HepG2 (cell line): ENCODE data around the gene C16orf54. TPM values are rescaled to one million over a fixed set of nuclear protein-coding genes. Genes with fewer than 3 reads are reported as not detected.

ENCODE experiments used
- ATAC-seq: fragments of 200-7000 bp; cut with Tn5 transposase; 3 replicates; pipeline ENCODE4 v1.9.1; 2020; ENCODE audit warnings: mild to moderate bottlenecking, moderate library complexity
- BruUV-seq: library from RNA; stranded (reverse); fragments of 400-500 nt; replicated peaks from 2 replicates; lab custom pipeline; 2021; lab: Mats Ljungman, UMichigan
- CTCF ChIA-PET: fragments of 300-600 bp; formaldehyde crosslinking; extraction: SDS; loops from one replicate; lab custom pipeline; 2021; ENCODE audit warnings: low total read pairs, inconsistent platforms, low intra/inter-chr PET ratio; lab: Yijun Ruan, JAX
- POLR2A ChIA-PET: fragments of 350-600 bp; sonication (Branson Sonifier 250); formaldehyde crosslinking; loops from one replicate; lab custom pipeline; 2020; ENCODE audit warnings: antibody characterized with exemption, inconsistent platforms; lab: Yijun Ruan, JAX
- DNase-seq: peaks from one replicate; pipeline ENCODE4 v3.0.0-alpha.2; 2015; ENCODE audit warnings: low spot score
- FAIRE-seq: peaks from 3 replicates; lab custom pipeline; 2011; peaks lifted over from hg19 to GRCh38; lab: Jason Lieb, UNC
- H2AFZ ChIP-seq: one replicate; pipeline ENCODE4 v1.6.1; 2011; ENCODE audit warnings: low read length, inconsistent platforms
- H3K27ac ChIP-seq: fragments of 300-600 bp; 3 replicates; pipeline ENCODE4 v1.8.0; 2011; ENCODE audit warnings: mixed run types, mild to moderate bottlenecking, mixed read lengths, low read length, inconsistent platforms; ENCODE audit not compliant: insufficient read depth; ENCODE audit errors: extremely low read length
- H3K27me3 ChIP-seq, 2 experiments: fragments of 200-600 bp in 1 of 2; 2 replicates in 1 of 2; 3 replicates in 1 of 2; pipeline versions ENCODE4 v1.6.0 to v1.8.0; 2011; ENCODE audit warnings: low read length in 2 of 2, mild to moderate bottlenecking in 2 of 2, moderate library complexity in 2 of 2, inconsistent platforms in 1 of 2; ENCODE audit not compliant: insufficient read depth in 2 of 2, control insufficient read depth in 1 of 2
- H3K36me3 ChIP-seq, 2 experiments: fragments of 200-600 bp in 1 of 2; replicated peaks in 1 of 2; 2 replicates in 1 of 2; 3 replicates in 1 of 2; pipeline versions ENCODE4 v1.5.1 to v1.8.0; 2011; ENCODE audit warnings: low read length in 2 of 2, inconsistent platforms in 1 of 2; ENCODE audit not compliant: insufficient read depth in 2 of 2, control insufficient read depth in 1 of 2
- H3K4me1 ChIP-seq: 2 replicates; pipeline ENCODE4 v1.5.1; 2012; ENCODE audit warnings: low read length, inconsistent platforms; ENCODE audit not compliant: insufficient read depth
- H3K4me2 ChIP-seq: 2 replicates; pipeline ENCODE4 v1.6.0; 2011; ENCODE audit warnings: low read depth, low read length, inconsistent platforms
- H3K4me3 ChIP-seq, 3 experiments: fragments of 200-600 bp in 1 of 3; sonication (generic), shearing (Covaris generic) in 1 of 3; replicated peaks in 1 of 3; 2 replicates each; pipeline ENCODE4 v1.5.1; 2011 to 2016; ENCODE audit warnings: low read length in 3 of 3, inconsistent platforms in 2 of 3, low read depth in 2 of 3, mild to moderate bottlenecking in 2 of 3, control low read depth in 1 of 3, mixed read lengths in 1 of 3; ENCODE audit not compliant: insufficient read depth in 1 of 3
- H3K79me2 ChIP-seq: one replicate; pipeline ENCODE4 v1.6.1; 2011; ENCODE audit warnings: low read length, inconsistent platforms; ENCODE audit not compliant: insufficient read depth
- H3K9ac ChIP-seq: 2 replicates; pipeline ENCODE4 v1.6.0; 2011; ENCODE audit warnings: mild to moderate bottlenecking, low read depth, low read length, inconsistent platforms; ENCODE audit not compliant: insufficient read depth
- H3K9me3 ChIP-seq: 2 replicates; pipeline ENCODE4 v1.5.1; 2012; ENCODE audit warnings: mild to moderate bottlenecking, low read length
- H4K20me1 ChIP-seq: 2 replicates; pipeline ENCODE4 v1.6.0; 2011; ENCODE audit warnings: inconsistent platforms, mild to moderate bottlenecking, low read length, moderate library complexity; ENCODE audit not compliant: insufficient read depth
- CBFB ChIP-seq: sonication (generic); formaldehyde crosslinking; IDR thresholded peaks from 2 replicates; pipeline ENCODE4 v1.4.0; 2020; ENCODE audit warnings: missing genetic modification reagents
- CREM ChIP-seq, 2 experiments: sonication (generic) in 1 of 2; formaldehyde crosslinking in 1 of 2; IDR thresholded peaks; 2 replicates each; pipeline versions ENCODE4 v1.4.0 to v1.6.1; 2016 to 2020; ENCODE audit warnings: antibody characterized with exemption in 1 of 2, mild to moderate bottlenecking in 1 of 2, missing genetic modification reagents in 1 of 2
- HOXA7 ChIP-seq: sonication (generic); formaldehyde crosslinking; IDR thresholded peaks from 2 replicates; pipeline ENCODE4 v1.8.1; 2022; ENCODE audit warnings: mild to moderate bottlenecking, missing genetic modification reagents, moderate library complexity
- MBNL3 ChIP-seq: fragments of 250-450 bp; sonication (Bioruptor Pico); conservative IDR thresholded peaks from 2 replicates; pipeline ENCODE4 v1.8.0; 2022; ENCODE audit warnings: mild to moderate bottlenecking, inconsistent platforms
- MTF1 ChIP-seq: sonication (generic); formaldehyde crosslinking; IDR thresholded peaks from 2 replicates; pipeline ENCODE4 v1.5.0; 2020; ENCODE audit warnings: missing genetic modification reagents
- MXD3 ChIP-seq: IDR thresholded peaks from 2 replicates; pipeline ENCODE4 v1.6.1; 2016; ENCODE audit warnings: mild to moderate bottlenecking, missing biosample characterization, missing genetic modification reagents
- NAIF1 ChIP-seq: sonication (generic); formaldehyde crosslinking; IDR thresholded peaks from 2 replicates; pipeline ENCODE4 v1.5.0; 2020; ENCODE audit warnings: mild to moderate bottlenecking, missing genetic modification reagents, borderline replicate concordance
- NFYC ChIP-seq: IDR thresholded peaks from 2 replicates; pipeline ENCODE4 v1.6.1; 2016; ENCODE audit warnings: missing genetic modification reagents, missing compliant biosample characterization
- PHF21A ChIP-seq: sonication (generic); formaldehyde crosslinking; IDR thresholded peaks from 2 replicates; pipeline ENCODE4 v1.5.0; 2020; ENCODE audit warnings: mild to moderate bottlenecking, missing genetic modification reagents
- PITX1 ChIP-seq: sonication (generic); formaldehyde crosslinking; IDR thresholded peaks from 2 replicates; pipeline ENCODE4 v1.5.1; 2020; ENCODE audit warnings: mild to moderate bottlenecking, missing genetic modification reagents
- RXRB ChIP-seq: IDR thresholded peaks from 2 replicates; pipeline ENCODE4 v1.6.1; 2016; ENCODE audit warnings: borderline replicate concordance, missing genetic modification reagents, missing compliant biosample characterization
- SOX5 ChIP-seq: IDR thresholded peaks from 2 replicates; pipeline ENCODE4 v1.6.1; 2016; ENCODE audit warnings: borderline replicate concordance
- ZNF256 ChIP-seq: sonication (generic); formaldehyde crosslinking; conservative IDR thresholded peaks from 2 replicates; pipeline ENCODE4 v1.4.0; 2020; ENCODE audit warnings: missing genetic modification reagents
- ZNF616 ChIP-seq: sonication (generic); formaldehyde crosslinking; IDR thresholded peaks from 2 replicates; pipeline ENCODE4 v1.5.0; 2020; ENCODE audit warnings: low read depth, mild to moderate bottlenecking, missing genetic modification reagents
- ZNF703 ChIP-seq: sonication (generic); formaldehyde crosslinking; IDR thresholded peaks from 2 replicates; pipeline ENCODE4 v1.5.1; 2020; ENCODE audit warnings: missing genetic modification reagents, mild to moderate bottlenecking, moderate library complexity, borderline replicate concordance
- WGBS: methylation state at CpG from one replicate; pipeline ENCODE4 v1.1.6; 2017; ENCODE audit warnings: low lambda C conversion rate; 5-methylcytosine and 5-hydroxymethylcytosine counted together
- in situ Hi-C: cut with HindIII; loops from 2 replicates; pipeline ENCODE4 v1.10.0; 2017; ENCODE audit warnings: low pct_unique_long_range_greater_than_20kb; ENCODE audit not compliant: extremely low pct_ligation_motif_present
- intact Hi-C: fragments of 100-400 bp; cut with micrococcal nuclease; formaldehyde crosslinking; loops from one replicate; pipeline ENCODE4 v1.10.0; 2022; ENCODE audit not compliant: unreplicated experiment
- polyA plus RNA-seq, 8 experiments: library from polyadenylated mRNA; depleted of rRNA in 3 of 8; stranded (reverse) in 7 of 8; unstranded in 1 of 8; fragments of >200 nt; fragmentation: Illumina TruSeq in 4 of 8; extraction: Trizol in 4 of 8; gene quantifications; 2 replicates each; pipeline versions ENCODE4 v1.2.1 to v1.2.3, GENCODE V29; 2011 to 2016; ENCODE audit warnings: low read depth in 4 of 8, missing spikeins in 1 of 8, mixed read lengths in 1 of 8; ENCODE audit not compliant: insufficient read depth in 1 of 8
- total RNA-seq, 5 experiments: library from RNA; depleted of rRNA; stranded (reverse); fragments of >200 nt; fragmentation: Illumina TruSeq; extraction: Trizol; gene quantifications; 2 replicates each; pipeline ENCODE4 v1.2.3, GENCODE V29; 2016; ENCODE audit warnings: low read depth in 1 of 5
- TF ChIP-seq, protein P1 (sequence below): sonication (generic); formaldehyde crosslinking; IDR thresholded peaks from 2 replicates; pipeline ENCODE4 v1.9.0; 2022; ENCODE audit warnings: low read depth, missing genetic modification reagents
- TF ChIP-seq, protein P2 (sequence below): IDR thresholded peaks from 2 replicates; pipeline ENCODE4 v1.6.1; 2016; ENCODE audit warnings: low read depth

Gene C16orf54
- total and polyA plus RNA-seq, 2 of the 13 experiments (the other 11 are each of a cell fraction or from before 2014, with no cell fraction given): not detected

DNA sequence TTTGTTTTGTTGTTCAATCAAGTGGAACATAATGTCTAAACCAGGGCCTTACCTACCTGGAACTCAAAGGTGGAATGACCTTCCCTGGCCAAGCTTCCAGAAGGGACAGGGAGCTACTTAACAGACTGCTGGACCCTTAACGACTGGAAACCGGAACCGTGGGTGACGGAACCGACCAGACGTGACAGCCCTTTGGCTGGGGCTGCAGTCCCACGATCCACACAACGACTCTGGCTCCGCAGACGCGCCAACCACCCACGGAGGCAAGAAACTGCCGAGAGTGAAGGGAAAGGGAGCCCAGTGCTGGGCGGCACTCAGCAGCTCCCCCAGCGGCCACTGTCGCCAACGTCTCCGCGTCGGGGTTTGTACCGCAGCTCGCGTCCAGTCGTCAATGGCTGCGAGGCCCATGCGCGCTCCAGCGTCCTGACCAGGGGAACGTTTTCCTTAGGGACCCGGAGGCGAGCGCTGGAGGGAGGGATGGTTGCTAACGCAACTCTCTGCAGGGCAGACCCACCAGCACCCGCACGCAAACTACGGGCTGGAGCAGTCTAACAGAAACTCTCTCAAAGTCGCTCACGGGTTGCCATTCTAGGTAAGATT lies 39.2 kb upstream of the C16orf54 start (continued):
- TF ChIP-seq, protein P1, sequence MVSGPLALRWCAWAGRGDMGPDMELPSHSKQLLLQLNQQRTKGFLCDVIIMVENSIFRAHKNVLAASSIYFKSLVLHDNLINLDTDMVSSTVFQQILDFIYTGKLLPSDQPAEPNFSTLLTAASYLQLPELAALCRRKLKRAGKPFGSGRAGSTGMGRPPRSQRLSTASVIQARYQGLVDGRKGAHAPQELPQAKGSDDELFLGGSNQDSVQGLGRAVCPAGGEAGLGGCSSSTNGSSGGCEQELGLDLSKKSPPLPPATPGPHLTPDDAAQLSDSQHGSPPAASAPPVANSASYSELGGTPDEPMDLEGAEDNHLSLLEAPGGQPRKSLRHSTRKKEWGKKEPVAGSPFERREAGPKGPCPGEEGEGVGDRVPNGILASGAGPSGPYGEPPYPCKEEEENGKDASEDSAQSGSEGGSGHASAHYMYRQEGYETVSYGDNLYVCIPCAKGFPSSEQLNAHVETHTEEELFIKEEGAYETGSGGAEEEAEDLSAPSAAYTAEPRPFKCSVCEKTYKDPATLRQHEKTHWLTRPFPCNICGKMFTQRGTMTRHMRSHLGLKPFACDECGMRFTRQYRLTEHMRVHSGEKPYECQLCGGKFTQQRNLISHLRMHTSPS (CRISPR knock-in tag): no peak
- TF ChIP-seq CBFB (CRISPR knock-in tag) (peak; percentile 80; the same call in 1 of the 2 replicates), NAIF1 (CRISPR knock-in tag) (no peak), MXD3 (CRISPR knock-in tag) (peak; percentile 70; the same call in 1 of the 2 replicates), NFYC (CRISPR knock-in tag) (no peak), PITX1 (CRISPR knock-in tag) (peak; percentile 75)

GRCh38 chr16:29784157-29784556 lies 38.4 kb upstream of the C16orf54 start:
- POLR2A ChIA-PET: interaction anchor here (0.6 to 1.3 kb wide), 4 partner anchors 48 to 117 kb away, joined by 3 to 6 read pairs (median 4); partner anchors contain the start of genes ASPHD1 and QPRT
- Histone ChIP-seq H4K20me1 (no peaks in the 10 kb centered on the region), H3K4me2 (peak overlapping the region; percentile 44; the same call in 1 of the 2 replicates), H3K27ac (no peak overlapping the region), H3K9ac (no peak overlapping the region), H3K9me3 (no peaks in the 10 kb centered on the region), H3K36me3 (no peaks in the 10 kb centered on the region), H3K4me3 (no peak overlapping the region), H2AFZ (no peak overlapping the region), H3K79me2 (no peaks in the 10 kb centered on the region), H3K27me3 (peaks cover 2 to 18% of the 10 kb centered on the region in 2 experiments; a peak in 4 of 5 replicates), H3K4me1 (peaks cover 46% of the 10 kb centered on the region)
- intact Hi-C loops: no loop called here
- TF ChIP-seq ZNF616 (CRISPR knock-in tag) (no peak), ZNF703 (CRISPR knock-in tag) (no peak), MTF1 (no peak), PHF21A (CRISPR knock-in tag) (no peak), RXRB (CRISPR knock-in tag) (no peak), MBNL3 (CRISPR knock-in tag) (0 out of 2 replicates have a peak, but pooled peaks have one; percentile 23), ZNF256 (CRISPR knock-in tag) (no peak), SOX5 (CRISPR knock-in tag) (no peak), HOXA7 (CRISPR knock-in tag) (no peak), CREM (IDR thresholded peaks at IDR 0.05) (0 out of 2 replicates have a peak, but pooled peaks have one; percentile 16), CREM (CRISPR knock-in tag; IDR thresholded peaks at IDR 0.05) (no peak)
- TF ChIP-seq, protein P2, sequence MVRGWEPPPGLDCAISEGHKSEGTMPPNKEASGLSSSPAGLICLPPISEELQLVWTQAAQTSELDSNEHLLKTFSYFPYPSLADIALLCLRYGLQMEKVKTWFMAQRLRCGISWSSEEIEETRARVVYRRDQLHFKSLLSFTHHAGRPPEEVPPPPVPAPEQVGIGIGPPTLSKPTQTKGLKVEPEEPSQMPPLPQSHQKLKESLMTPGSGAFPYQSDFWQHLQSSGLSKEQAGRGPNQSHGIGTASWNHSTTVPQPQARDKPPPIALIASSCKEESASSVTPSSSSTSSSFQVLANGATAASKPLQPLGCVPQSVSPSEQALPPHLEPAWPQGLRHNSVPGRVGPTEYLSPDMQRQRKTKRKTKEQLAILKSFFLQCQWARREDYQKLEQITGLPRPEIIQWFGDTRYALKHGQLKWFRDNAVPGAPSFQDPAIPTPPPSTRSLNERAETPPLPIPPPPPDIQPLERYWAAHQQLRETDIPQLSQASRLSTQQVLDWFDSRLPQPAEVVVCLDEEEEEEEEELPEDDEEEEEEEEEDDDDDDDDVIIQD (CRISPR knock-in tag): no peak
- in situ Hi-C loops: no loop called here
- ATAC-seq: no peak
- BruUV-seq: no TSS peak
- DNase-seq: no peak
- CTCF ChIA-PET: interaction anchor here (1.9 kb wide), 1 partner anchor 48 kb away, joined by 6 read pairs; no protein-coding TSS in a partner anchor
- no peak for FAIRE-seq
- WGBS: 48% methylated on average over 2 of the region's 2 CpGs
